GM03348 (cell line): ENCODE measurements around the gene AFF3.

Source experiments
- DNase-seq: peaks from one replicate; pipeline ENCODE4 v3.0.0; 2012; ENCODE audit warnings: low spot score

The AFF3 gene

GRCh38 chr2:100008956-100009355 lies 133.4 kb downstream of the AFF3 start:
- peak; percentile 78 for DNase-seq

- no peak for DNase-seq
Observed at GRCh38 chr2:100006516-100006915, 135.9 kb downstream of the AFF3 start.

- DNase-seq: no peak
Observed at GRCh38 chr2:100004959-100005387, 137.4 kb downstream of the AFF3 start.

- no peak for DNase-seq
Observed at GRCh38 chr2:100004348-100004884, 138.0 kb downstream of the AFF3 start.

- DNase-seq: no peak
Observed at GRCh38 chr2:100002059-100002458, 140.3 kb downstream of the AFF3 start.

- DNase-seq: no peak
Observed at GRCh38 chr2:100000915-100001707, 141.3 kb downstream of the AFF3 start.

GRCh38 chr2:99998651-99999320 lies 143.6 kb downstream of the AFF3 start:
- no peak for DNase-seq

- no peak for DNase-seq
Observed at GRCh38 chr2:99989905-99990304, 152.5 kb downstream of the AFF3 start.

- no peak for DNase-seq
Observed at GRCh38 chr2:99988599-99988998, 153.8 kb downstream of the AFF3 start.

- no peak for DNase-seq
Observed at GRCh38 chr2:99987160-99987559, 155.2 kb downstream of the AFF3 start.

GRCh38 chr2:99984799-99985515 lies 157.4 kb downstream of the AFF3 start:
- peak; percentile 67 for DNase-seq

GRCh38 chr2:99982744-99983143 lies 159.6 kb downstream of the AFF3 start:
- no peak for DNase-seq

GRCh38 chr2:99981840-99982239 lies 160.6 kb downstream of the AFF3 start:
- DNase-seq: no peak

GRCh38 chr2:99980176-99980575 lies 162.2 kb downstream of the AFF3 start:
- DNase-seq: no peak

- no peak for DNase-seq
Observed at GRCh38 chr2:99977966-99978365, 164.4 kb downstream of the AFF3 start.

GRCh38 chr2:99975386-99975785 lies 167.0 kb downstream of the AFF3 start:
- peak; percentile 46 for DNase-seq

GRCh38 chr2:99974682-99975375 lies 167.6 kb downstream of the AFF3 start:
- no peak for DNase-seq

- no peak for DNase-seq
Observed at GRCh38 chr2:99974275-99974674, 168.1 kb downstream of the AFF3 start.

- DNase-seq: no peak
Observed at GRCh38 chr2:99971326-99971900, 171.0 kb downstream of the AFF3 start.

- DNase-seq: peak; percentile 49
Observed at GRCh38 chr2:99970292-99970868, 172.0 kb downstream of the AFF3 start.

- no peak for DNase-seq
Observed at GRCh38 chr2:99961196-99961913, 181.0 kb downstream of the AFF3 start.
